ENCODE measurements around the gene MAP2K5.

Gene MAP2K5

GRCh38 chr15:67806536-67806935 lies 264.0 kb downstream of the MAP2K5 start:
- DNase-seq (ENCODE audit: low read depth), result no peak

GRCh38 chr15:67807141-67807540 lies 264.6 kb downstream of the MAP2K5 start:
- DNase-seq (ENCODE audit: low read depth), result no peak

- no peak for DNase-seq (ENCODE audit: low read depth)
These were observed 265.3 kb downstream of the MAP2K5 start for GRCh38 chr15:67807836-67808235.

DNA sequence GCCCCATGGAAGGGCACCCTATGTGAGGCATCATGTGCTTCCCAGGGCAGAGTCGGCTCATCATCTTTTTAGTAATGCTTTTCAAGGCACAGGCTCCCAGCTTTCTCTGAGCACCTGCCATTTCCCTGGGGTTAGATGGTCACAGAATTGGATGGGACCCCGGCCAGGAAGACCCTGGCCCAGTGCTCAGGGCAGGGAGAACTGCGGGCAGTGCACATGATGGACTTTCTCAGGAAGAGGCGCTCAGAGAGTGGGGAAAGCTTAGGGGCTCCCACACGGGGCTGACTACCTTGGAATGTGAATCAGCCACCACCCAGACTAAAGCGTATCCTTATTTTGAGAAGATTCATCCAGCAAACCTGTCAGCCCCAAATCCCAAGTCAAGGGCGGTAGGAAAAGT lies 266.3 kb downstream of the MAP2K5 start:
- no peak for DNase-seq (ENCODE audit: low read depth)

DNA sequence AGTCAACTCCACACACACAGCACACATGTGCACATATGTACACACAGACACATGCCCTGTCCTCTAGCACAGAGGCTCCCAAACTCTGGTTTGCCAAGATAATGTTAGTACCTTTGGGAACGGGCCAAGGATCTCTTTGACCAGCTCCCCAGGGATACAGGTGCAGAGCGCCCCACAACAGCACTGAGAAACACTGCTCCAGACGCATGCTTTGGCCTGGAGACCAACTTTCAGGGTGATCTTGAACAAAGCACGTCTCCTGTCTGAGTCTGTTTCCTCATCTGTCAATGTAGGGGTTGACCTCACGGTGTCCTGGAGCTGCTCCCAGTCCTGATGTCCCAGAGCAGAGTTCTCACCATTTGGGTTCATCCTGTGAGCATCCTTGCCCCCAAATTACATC lies 266.9 kb downstream of the MAP2K5 start:
- DNase-seq (ENCODE audit: low read depth), result no peak

- DNase-seq (ENCODE audit: low read depth), result no peak
These were observed 267.4 kb downstream of the MAP2K5 start for GRCh38 chr15:67809866-67810265.

GRCh38 chr15:67812241-67812644 lies 269.7 kb downstream of the MAP2K5 start:
- no peak for DNase-seq (ENCODE audit: low read depth)

- no peak for DNase-seq (ENCODE audit: low read depth)
These were observed 270.7 kb downstream of the MAP2K5 start for GRCh38 chr15:67813104-67813634.

DNA sequence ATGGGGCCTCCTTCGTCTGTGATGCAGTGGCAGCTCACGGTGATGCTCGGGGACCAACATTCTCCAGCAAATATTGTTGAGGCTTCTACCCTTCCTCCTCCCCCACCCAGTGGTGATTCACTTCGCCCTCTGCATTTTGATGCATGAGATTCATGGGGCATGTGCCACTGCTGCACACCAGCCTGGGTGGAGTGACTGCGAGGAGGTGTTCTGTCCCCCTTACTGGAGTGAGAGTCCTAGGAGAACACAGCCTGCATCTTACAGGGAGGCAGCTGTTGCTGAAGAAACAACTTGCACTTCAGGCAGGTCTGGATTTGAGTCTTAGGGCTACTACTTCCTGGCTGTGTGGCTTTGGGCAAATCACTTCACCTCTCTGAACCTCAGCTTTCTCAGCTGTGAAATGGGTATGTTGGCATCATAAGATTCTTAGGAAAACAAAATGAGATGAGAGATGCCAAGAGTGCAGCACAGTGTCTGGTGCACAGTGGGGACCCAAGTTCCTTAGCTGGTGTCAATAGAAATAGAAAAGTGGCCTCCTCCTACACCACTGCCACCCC lies 272.6 kb downstream of the MAP2K5 start:
- DNase-seq (ENCODE audit: low read depth), result no peak

- no peak for DNase-seq (ENCODE audit: low read depth)
These were observed 274.2 kb downstream of the MAP2K5 start for GRCh38 chr15:67816668-67817067.

DNA sequence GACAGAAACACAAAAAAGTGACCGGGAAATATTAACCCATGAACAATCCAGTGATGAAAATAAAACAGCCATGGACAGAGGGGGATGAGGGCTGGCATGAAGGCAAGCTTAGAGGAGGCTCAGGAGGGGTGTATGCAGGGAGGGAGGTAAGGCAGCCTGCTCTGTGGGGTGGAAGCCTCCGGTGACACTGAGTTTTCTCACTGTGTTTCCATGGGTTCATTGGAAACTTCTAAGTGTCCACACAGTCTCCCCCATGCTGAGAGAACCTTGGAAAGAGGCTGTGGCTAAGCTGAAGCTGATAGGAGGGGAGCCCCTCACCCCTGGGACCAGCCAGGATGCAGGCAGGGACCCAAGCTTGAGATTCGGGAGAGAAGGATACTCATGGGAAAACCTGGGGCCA lies 276.0 kb downstream of the MAP2K5 start:
- no peak for DNase-seq (ENCODE audit: low read depth)

- no peak for DNase-seq (ENCODE audit: low read depth)
These were observed 277.1 kb downstream of the MAP2K5 start for GRCh38 chr15:67819636-67820035.

DNA sequence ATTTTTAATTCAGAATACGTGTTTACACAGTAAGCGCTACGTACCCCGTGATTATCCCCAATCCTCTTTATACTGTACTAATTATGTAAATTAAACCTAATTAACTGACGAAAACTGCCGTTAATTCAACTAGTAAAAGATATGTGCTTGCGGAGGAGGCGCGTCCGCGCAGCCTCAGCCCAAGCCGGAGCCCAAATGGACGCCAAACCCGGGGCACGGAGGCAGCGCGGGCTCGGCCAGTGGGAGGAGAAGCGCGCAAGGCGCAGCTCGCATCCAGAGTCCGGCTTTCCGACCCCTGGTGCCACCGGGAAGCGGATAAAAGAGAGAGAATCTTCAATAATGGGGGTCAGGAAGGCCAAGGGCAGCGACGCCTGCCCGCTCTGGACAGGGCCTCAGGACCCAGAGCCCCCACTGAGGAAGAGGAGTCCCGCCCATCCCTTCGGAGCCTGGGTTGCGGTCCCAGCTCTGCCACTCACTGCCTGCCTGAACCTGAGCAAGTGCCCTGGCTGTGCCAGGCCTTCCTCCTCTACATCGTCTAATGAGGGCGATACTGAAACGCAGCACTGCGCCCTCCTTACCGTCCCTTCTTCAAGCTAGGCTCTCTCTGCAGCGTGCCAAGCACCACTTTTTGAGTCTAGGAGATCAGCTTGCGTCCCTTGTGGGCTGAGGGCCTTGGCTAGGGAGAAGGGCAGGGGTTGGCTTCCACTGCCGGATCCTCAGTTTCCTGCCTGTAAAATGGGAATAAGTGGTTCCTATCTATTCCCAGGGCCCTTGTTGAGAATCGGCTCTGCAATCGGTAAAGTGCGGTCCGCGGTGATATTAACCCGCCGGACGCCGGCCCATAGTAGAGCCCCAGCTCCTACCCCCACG lies 277.9 kb downstream of the MAP2K5 start:
- DNase-seq (ENCODE audit: low read depth), result no peak

DNA sequence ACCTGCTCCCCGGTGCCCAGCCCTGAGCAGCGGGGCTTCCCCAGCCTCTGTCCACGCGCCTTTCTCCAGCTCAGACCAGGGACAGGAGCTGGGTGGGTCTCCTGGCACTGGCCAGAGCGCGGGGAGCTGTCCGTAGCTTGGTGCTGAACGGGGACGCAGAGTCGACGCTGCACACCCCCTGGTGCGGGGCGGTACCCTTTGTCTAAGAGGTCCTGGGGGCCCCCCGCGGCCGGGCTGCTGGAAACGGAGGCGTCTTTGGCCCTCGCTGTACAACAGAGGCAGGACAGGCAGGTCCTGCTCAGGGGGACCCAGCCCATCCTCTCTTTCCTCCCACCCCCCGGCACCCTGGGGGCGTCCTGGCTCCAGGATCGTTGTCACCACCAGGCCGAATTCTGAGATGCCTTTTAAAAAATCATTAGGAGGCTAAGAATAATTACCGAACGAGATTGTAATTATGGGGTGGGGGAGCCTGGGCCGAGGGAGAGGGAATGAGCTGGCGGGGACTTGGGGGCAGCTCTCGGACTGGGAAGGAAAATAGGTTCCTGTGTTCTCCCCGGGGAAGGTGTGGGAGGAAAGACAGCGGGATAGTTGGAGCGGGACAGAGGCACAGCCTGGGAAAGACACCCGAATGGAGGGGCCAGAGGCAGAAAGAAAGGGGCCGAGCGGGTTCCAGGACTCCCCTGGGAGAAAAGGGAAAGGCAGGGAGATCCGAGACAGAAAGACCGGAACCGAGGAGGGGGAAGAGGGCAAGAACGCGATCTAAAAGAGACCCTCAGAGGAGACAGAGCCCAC lies 278.7 kb downstream of the MAP2K5 start:
- no peak for DNase-seq (ENCODE audit: low read depth)

DNA sequence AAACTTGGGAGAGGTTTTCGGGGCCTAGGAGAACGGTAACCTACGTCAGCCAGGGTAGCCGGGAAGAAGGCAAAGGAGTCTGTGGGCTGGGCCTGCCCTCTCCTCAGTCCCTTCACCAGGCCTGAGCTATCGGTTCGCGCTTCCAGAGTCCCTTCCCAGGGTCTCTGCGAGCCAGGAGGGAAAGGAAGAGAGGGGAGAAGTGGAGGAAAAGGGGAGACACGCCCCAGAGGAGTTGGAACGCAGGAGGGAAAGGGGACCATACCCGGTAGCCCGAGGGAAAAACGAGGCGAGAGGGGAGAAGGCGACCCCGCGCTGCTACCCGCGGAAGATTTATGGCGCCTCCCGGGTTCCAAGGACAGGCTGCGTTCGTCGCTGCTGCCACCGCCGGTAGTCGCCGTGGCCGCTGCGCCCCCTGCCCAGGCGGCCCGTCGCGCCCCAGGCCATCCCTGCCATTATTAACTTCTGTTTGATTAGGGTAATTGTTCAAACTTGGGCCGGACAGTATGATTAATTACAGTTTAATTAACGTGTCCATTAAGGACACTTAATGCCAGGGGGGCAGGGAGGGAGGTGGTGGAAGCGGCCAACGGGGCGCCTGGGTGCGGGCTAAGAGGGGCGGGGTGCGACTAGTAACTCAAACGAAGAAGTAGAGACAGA lies 279.4 kb downstream of the MAP2K5 start:
- no peak for DNase-seq (ENCODE audit: low read depth)

DNA sequence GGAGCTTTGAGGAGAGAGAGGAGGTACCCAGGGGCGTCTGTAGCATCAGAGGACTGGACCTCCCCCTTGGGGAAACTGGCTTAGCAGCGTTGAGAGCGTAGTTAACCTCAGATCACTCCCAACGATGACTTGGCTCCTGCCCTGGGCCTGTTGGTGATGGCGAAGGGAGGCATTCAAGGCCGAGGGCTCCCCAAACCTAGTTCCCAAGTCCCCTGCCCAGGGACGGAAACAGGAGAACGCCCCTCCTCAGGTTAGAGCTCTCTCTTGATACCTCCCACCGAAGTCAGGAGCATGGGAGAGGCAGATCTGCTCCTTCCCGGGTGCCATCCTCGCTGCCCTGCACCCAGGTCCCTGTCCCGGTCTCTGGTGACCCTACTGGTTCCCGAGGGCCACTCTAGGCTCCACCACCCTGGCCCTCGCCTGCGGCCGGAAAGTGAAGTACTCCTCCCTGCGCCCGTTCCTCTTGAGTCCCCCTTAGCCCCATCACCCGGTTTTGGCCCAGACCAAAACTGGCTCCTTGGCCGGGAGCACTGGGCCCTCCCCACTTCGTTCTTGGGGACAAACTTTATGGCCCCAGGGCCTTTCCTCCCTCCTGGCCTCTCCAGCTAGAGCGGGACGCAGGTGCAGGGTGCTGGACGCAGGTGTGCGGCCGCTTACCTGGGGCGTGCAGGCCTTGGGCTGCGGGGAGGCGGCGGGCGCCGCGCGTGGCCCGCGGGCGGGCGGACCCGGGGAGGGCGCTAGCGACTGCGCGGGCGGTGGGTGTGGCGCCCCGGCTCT lies 280.2 kb downstream of the MAP2K5 start:
- no peak for DNase-seq (ENCODE audit: low read depth)

DNA sequence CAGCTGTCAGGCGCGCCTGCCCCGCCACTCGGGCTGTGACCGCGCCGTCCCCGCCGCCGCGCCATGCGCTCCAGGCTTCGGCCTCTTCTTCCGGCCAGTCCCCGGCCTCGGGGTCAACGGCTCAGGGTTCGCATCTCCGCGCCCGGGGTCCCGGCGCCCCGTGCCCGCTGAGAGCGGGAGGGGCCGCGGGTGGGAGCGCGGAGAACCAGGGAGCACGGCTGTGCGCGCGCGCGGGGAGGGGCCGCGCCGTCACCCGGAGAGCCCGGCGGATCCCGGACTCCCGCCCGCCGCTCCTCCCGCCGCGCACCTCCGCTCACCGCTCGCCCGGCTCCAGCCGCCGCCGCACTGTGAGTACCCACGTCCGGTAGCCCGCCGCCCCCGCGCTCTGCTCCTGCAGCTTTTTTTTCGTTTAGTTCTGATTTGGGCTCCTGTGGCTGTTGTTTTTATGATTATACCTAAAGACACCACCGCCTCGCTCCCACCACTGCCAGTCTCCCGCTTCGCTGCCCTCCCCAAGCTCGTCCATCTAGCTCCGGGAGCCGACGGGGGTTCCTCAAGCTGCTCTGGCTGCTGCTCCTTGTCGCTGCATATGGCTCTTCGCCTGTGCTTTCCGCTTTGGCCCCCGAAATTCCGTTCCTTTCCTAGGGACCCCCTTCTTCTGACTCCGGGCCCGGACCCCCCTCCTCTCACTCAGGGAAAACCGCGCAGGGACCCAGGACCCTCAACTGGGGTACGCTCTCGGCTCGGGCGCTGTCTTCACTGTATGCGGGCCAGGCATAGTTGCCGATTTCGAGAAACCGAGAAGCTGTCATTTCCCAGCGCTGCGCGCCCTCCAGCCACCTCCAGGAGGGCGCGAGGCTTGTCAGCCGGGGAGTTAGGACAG lies 281.1 kb downstream of the MAP2K5 start:
- DNase-seq (ENCODE audit: low read depth), result no peak

- no peak for DNase-seq (ENCODE audit: low read depth)
These were observed 281.9 kb downstream of the MAP2K5 start for GRCh38 chr15:67824197-67824968.

Data from activated gamma-delta T cell treated with anti-CD3 and anti-CD28 coated beads, Interleukin-2, amount 50 U/mL, for 16 hours (primary cell).